NB4 (cell line): ENCODE data around the gene SIK2.

ENCODE experiments used
- POLR2A ChIP-seq: IDR thresholded peaks from 2 replicates; pipeline ENCODE4 v1.6.1; 2011; ENCODE audit warnings: mild to moderate bottlenecking; ENCODE audit not compliant: insufficient read length; ENCODE audit errors: extremely low read depth
- TF ChIP-seq, protein P1 (sequence below): IDR thresholded peaks from one replicate; pipeline ENCODE4 v1.5.1; 2012; ENCODE audit warnings: low read depth, low read length

DNA sequence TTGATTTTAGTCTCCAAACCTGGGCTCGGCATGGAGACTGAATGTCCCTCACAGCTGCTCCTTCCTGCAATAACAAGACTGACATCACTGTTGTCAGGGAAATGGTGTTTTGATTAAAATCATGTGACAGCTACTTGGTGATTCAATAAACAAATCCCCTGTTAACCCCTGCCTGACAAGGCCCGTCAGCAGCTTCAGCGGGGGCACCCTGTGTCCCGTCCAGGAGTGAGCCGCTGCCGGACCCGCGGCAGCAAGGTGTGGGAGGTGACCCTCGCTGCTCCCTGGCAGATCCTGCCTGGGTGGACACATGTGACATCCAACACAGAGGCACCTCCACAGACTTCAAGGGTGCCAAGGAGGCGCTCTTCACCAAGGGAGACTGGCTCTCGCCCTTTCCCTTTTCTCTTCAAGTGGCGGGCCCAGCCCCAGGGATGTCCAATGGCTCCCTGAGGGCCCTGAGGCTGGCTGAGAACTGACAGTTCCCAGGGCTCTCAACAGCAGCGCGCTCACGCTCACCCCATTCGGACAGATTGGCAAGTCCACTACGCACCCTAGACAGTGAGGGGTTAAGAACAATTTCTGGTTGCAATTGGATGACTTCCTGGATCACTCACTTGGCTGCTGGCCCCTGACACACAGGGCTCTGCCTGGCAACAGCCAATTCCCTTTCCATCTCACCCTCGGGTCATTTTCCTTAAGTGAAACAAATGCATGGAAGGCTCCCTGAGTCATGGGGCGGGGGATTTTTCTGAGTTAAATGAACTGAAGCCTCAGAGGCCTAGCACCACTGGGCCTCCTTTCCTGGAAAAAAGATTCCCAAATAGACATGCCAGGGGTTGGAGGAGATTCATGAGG is 133.2 kb downstream of the SIK2 start:
- TF ChIP-seq, protein P1, sequence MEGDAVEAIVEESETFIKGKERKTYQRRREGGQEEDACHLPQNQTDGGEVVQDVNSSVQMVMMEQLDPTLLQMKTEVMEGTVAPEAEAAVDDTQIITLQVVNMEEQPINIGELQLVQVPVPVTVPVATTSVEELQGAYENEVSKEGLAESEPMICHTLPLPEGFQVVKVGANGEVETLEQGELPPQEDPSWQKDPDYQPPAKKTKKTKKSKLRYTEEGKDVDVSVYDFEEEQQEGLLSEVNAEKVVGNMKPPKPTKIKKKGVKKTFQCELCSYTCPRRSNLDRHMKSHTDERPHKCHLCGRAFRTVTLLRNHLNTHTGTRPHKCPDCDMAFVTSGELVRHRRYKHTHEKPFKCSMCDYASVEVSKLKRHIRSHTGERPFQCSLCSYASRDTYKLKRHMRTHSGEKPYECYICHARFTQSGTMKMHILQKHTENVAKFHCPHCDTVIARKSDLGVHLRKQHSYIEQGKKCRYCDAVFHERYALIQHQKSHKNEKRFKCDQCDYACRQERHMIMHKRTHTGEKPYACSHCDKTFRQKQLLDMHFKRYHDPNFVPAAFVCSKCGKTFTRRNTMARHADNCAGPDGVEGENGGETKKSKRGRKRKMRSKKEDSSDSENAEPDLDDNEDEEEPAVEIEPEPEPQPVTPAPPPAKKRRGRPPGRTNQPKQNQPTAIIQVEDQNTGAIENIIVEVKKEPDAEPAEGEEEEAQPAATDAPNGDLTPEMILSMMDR: no peak
- TF ChIP-seq POLR2A: no peak
